HG03097 (cell line): Measurements from ENCODE around the gene OLA1.

Source experiments
- ATAC-seq: cut with Tn5 transposase; IDR thresholded peaks from one replicate; pipeline ENCODE4 v1.9.1; 2021; ENCODE audit not compliant: unreplicated experiment, low FRiP score

Gene OLA1

DNA sequence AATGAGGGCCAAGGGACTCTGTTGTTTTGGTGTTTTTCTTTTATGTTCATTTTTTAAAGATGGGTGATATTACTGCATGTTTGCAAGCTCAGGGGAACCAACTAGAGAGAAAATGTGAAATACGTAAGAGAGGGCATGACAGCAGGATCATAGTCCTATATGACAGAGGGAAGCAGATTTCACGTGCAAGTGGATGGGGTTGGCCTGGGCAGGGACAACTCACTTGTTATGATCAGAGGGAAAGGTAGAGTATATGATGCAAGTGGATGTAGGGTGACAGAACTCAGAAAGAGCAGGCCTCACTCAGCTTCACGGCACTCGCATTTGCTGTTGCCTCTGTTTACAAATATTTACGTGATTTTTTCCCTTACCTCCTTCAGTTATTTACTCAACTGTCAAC, 67.0 kb downstream of the OLA1 start:
- no peak for ATAC-seq

GRCh38 chr2:174180726-174181236, 67.6 kb downstream of the OLA1 start:
- no peak for ATAC-seq

DNA sequence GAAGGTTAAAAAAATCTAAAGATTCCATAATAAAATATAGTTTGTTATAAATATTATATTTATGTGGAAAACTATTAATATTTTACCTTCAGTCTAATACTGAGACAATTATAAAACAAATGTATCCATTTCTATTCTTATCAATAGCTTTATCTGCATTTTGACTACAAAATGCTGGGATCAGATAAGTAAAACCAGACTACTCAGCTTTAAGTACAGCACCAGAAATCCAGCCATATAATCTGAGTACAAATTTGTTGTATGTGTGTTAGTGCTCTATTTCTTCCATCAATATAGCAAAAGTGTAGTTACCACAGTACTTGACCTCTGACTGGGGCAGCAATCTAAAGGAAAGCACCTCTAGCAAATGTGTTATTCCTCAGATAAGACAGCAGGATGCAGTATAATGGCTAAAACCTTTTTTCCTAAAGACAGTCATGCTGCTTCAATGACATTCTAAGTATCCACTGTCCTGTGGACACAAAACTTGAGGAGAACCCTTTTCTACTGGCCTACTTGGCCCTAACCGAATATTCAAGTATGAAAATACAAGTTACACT, 68.1 kb downstream of the OLA1 start:
- ATAC-seq, result no peak

DNA sequence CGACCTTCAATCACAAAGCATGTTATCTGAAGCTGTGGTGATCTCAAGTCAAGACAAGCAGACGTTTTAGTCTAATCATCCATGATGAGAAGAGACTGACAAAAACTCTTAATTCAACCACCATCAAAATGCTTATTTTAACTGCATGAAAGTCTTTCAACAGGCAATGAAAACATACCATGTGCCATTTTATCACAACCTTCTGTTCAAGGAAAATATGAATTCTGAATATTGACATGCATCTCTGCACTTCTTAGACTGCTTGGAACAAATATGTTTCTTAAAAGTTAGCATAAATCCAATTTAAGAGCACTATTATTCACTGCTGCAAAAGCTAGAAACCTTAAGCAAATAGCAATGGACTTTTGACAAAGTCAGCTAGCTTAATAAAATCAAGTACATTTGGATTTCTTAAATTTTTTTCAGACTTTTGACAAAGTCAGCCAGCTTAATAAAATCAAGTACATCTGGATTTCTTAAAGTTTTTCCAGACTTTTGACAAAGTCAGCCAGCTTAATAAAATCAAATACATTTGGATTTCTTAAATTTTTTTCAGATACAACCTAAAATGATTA, 70.9 kb downstream of the OLA1 start:
- no peak for ATAC-seq

DNA sequence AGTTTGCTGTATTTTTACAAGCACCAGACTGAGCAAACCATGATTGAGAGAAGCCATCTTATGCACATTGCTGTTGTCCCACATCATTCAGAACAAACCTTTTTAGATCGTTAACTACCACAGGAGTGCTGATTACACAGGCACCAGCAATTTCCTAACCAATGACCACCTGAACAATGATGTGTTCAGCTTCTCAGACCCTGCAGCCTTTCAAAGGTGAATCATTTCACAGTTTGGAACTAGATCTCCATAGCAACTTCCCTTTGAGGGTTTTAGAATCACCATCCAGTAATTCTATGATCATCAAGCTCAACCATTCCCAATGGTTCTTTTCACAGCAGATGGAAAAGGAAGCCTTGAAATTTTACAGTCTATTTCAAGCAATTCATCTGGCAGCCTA, 71.4 kb downstream of the OLA1 start:
- no peak for ATAC-seq

DNA sequence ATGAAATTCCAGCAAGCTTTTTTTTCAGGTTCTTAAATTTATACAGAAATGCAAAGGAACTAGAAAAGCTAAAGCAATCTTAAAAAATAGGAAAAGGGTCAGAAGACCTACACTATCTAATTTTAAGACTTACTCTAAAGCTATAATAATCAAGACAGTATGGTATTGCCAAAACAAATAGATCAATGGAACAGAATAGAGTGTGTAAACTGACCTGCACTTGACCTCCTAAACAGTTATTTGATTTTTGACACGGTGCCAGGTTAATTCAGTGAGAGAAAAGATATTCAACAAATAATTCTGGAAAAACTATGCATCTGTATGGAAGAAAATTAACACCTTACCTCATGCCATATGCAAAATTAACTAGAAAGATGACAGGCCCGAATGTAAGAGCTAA, 73.6 kb downstream of the OLA1 start:
- no peak for ATAC-seq

GRCh38 chr2:174172802-174173355, 75.5 kb downstream of the OLA1 start:
- ATAC-seq, result no peak

DNA sequence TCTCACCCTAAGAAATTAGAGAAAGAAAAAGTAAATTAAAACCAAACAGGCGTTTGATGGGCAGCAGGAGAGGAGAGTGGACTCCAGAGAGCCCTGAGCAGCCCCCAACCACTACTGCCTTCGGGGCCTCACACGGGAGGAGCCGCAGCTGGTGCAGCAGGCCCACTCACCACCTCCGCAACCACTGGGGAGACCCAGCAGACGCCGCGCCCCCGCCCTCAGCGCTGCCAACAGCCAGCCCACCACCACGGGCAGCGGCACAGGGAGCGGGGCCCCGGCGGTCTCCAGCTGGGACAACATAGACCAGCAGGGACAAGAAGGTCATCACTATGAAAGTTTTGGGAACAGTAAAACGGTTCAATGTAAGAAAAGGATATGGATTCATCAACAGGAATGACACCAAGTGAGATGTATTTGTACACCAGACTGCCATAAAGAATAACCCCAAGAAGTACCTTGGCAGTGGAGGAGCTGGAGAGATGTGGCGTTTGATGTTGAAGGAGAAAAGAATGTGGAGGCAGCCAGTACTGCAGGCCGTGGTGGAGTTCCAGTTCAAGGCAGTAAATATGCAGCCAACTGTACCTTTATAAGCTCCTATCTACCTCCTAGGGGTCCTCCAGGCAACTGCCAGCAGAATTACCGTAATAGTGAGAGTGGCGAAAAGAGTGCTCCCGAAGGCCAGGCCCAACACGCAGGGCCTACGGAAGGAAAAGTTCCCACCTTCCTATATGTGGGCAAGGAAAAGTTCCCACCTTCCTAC, 76.5 kb downstream of the OLA1 start:
- ATAC-seq, result no peak

DNA sequence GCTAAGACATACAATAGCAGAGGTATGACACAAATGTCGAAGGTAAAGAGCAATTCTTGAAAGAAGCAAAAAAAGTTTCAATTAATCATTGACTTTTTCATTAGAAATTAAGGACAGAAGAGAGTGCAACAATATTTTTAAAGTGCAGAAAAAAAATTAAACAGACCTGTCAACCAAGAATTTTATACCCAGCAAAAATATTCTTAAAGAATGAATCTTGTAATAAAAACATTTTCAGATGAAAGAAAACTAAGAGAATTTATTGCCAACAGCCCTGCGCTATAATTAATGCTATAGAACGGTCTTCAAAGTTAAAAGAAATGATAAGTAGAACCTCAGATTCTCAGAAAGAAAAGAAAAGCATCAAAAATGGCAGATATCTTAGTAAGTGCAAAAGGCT, 79.0 kb downstream of the OLA1 start:
- ATAC-seq, result no peak

DNA sequence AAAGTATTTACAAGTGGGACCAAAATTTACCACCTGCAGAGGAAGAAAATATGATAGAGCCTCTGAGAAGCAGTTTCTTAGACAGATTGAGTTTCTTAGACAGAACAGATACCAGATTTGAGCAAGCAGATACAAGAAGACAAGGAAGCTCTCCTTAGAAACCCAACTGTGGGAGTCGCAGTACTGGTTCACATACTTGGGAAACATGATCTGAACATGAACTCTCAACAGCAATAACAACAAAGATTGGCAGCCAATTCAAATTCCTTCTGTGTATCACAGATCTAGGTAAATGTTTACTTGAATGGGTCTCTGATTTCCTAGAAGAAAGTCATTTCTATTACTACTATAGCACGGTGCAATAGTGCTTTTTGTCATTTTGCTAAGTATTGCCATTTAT, 82.1 kb downstream of the OLA1 start:
- ATAC-seq, result no peak

DNA sequence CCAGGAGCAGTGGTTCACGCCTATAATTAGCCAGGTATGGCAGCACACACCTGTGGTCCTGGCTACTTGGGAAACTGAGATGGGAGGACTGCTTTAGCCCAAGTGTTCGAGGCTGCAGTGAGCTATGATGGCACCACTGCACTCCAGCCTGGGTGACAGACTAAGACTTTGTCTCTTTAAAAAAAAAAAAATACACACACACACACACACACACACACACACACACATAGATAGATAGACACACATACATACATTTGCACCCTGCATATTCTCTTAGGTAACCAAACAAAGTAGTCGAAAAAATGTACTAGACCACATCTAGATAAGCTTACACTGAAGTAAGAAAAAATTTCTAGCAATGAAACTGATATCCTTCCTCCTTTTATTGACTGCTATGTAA, 86.8 kb downstream of the OLA1 start:
- ATAC-seq, result no peak

- no peak for ATAC-seq
These were observed 90.3 kb downstream of the OLA1 start for GRCh38 chr2:174158003-174158402.

DNA sequence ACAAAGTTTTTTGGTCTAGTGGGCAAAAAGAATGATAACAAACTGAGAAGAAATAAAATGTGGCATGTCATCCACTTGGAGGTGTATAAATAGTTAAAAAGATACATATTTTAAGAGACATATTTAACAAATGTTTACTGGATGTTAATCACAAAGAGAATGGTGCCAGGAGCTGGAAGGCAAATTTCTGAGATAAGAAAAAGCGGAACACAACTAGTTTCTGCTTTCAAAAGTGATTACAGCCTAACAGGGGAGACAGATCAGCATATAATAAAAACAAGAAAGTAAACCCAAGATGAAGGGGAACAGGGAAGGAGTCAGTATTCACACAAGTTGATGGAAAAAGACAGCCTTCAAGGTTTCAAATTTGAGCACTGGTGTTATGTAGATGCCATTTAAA, 91.3 kb downstream of the OLA1 start:
- no peak for ATAC-seq

DNA sequence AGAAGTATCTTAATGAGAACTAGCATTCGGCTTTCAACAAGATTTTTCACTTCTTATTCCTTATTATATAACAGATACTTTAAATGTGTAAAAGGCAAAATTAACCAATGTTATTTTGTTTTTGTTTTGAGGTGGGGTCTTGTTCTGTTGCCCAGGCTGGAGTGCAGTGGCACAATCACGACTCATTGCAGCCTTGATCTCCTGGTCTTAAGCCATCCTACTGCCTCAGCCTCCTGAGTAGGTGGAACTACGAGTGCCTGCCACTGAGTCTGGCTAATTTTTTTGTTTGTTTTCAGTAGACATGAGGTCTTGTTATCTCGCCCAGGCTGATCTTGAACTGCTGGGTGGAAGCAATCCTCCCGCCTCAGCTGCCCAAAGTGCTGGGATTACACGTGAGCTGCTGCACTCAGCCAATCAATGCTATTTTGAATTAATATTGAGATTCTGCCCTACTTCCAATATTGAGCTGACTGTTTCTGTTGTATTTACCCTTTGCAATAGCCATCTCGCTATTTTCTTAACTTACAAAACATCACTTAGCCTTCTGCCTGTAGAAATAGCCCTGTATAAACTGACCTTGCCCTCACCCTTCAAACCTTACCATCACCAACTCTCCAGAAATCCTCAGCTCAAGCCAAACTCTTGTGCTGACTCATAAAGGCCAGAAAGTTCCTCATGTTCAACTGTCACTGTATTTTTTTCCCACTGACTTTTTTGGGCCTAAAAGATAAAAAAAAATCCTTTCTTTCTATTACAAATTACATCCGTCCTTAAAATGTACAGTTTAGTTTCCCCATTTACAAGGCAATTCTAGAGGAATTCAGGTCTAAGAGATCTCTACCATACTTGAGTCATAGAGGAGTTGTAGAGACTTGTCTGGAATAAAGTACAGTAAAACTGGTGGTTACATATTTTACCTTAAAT, 94.3 kb downstream of the OLA1 start:
- ATAC-seq, result no peak

GRCh38 chr2:174149530-174149929, 98.8 kb downstream of the OLA1 start:
- no peak for ATAC-seq

DNA sequence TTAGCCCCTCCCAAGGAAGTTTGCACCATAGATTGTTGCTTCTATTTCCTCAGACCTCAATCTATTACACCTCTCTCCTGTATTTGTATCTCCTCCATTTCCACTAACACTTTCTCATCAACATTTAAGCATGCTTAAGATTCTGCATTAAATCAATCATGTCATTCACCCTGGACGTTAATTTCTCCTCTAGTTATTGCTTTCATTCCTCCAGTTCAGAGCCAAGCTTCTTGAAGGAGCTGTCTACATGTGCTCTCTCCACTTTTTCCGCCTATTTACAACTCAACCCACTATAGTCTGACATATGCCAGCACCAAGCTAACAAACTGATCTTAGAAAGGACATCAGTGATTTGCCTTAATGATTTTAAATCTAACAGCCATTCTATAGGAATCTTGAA, 99.5 kb downstream of the OLA1 start:
- no peak for ATAC-seq

- ATAC-seq, result no peak
These were observed 102.5 kb downstream of the OLA1 start for GRCh38 chr2:174145827-174146226.

- ATAC-seq, result no peak
These were observed 106.0 kb downstream of the OLA1 start for GRCh38 chr2:174142290-174142689.

DNA sequence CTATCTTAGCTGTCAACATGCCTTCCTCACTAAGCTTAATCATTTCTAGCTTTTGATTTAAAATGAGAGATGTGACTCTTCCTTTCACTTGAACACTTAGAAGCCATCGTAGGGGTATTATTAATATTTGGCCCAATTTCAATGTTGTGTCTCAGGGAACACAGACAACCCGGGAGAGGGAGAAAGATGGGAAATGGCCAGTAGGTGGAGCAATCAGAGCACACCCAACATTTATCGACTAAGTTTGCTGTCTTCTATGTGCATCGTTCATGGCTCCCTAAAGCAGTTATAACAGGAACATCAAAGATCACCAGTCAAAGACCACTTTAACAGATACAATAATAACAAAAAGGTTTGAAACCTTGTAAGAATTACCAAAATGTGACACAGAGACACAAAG, 110.2 kb downstream of the OLA1 start:
- no peak for ATAC-seq

DNA sequence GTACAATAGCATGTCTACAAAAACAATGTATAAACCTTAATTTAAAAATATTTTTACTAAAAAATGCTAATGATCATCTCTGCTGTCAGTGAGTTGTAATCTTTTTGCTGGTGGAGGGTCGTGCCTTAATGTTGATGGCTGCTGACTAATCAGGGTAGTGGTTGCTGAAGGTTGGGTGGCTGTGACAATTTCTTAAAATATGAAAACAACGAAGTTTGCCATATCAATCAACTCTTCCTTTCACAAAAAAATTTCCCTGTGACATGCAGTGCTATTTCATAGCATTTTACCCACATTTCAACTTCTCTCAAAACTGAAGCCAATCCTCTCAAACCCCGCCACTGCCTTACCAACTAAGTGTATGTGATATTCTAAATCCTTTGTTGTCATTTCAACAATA, 112.4 kb downstream of the OLA1 start:
- no peak for ATAC-seq

DNA sequence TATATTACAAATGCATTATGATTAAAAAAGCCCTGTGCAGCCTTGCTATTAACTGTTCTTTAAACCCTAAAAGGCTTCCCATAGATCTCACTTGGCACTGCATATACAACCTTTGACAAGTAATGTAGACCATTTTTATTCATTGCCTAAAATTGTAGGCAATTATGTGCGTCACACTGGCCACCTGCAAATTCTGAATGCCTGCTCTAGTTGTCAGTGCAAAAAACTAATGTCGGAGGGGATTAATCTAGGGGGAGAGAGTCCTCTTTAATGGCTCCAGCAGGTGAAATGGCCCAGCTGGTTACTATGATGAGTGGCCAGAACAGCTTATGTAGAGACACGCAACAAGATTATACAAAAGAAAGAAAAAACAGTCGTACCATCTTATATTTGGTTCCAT, 123.2 kb downstream of the OLA1 start:
- no peak for ATAC-seq
